Upper lobe of right lung (tissue), 1 donor: Measurements from ENCODE around the gene ACHE. TPM values are rescaled to one million over a fixed set of nuclear protein-coding genes. Genes with fewer than 3 reads are reported as not detected.

Source experiments
- ATAC-seq: fragments of 200-7000 bp; cut with Tn5 transposase; one replicate; pipeline ENCODE4 v1.9.1; 2020; ENCODE audit warnings: mild to moderate bottlenecking, moderate library complexity
- DNase-seq: peaks from one replicate; pipeline ENCODE4 v3.0.0-alpha.2; 2020
- H3K27ac ChIP-seq: fragments of 200-600 bp; one replicate; pipeline ENCODE4 v1.8.0; 2022
- H3K27me3 ChIP-seq: fragments of 200-600 bp; one replicate; pipeline ENCODE4 v1.8.0; 2022; ENCODE audit warnings: mild to moderate bottlenecking
- H3K36me3 ChIP-seq: fragments of 200-600 bp; one replicate; pipeline ENCODE4 v1.8.0; 2022
- H3K4me1 ChIP-seq: fragments of 200-600 bp; one replicate; pipeline ENCODE4 v1.8.0; 2022
- H3K4me3 ChIP-seq: fragments of 200-600 bp; one replicate; pipeline ENCODE4 v1.8.0; 2022; ENCODE audit warnings: mild to moderate bottlenecking
- H3K9me3 ChIP-seq: fragments of 200-600 bp; one replicate; pipeline ENCODE4 v1.8.0; 2022
- intact Hi-C: fragments of 100-400 bp; cut with DNase I; formaldehyde crosslinking; loops from one replicate; pipeline ENCODE4 v1.11.0; 2022
- total RNA-seq: library from RNA; stranded (reverse); fragmentation: NEBNext Ultra II Directional; extraction: Animal tissue kit (Norgen Biotek cat#: 25700); gene quantifications from one replicate; pipeline ENCODE4 v1.2.1, GENCODE V29; 2021
- TF ChIP-seq, protein P1 (sequence below): fragments of 200-600 bp; IDR thresholded peaks from one replicate; pipeline ENCODE4 v1.8.0; 2022; ENCODE audit warnings: antibody characterized with exemption
- donor health status: DM: no; HTN: yes; CAD: no; lungs with severe emphysema.

The ACHE gene
- total RNA-seq, 1 donor from 2014 or later: 2.9 TPM

DNA sequence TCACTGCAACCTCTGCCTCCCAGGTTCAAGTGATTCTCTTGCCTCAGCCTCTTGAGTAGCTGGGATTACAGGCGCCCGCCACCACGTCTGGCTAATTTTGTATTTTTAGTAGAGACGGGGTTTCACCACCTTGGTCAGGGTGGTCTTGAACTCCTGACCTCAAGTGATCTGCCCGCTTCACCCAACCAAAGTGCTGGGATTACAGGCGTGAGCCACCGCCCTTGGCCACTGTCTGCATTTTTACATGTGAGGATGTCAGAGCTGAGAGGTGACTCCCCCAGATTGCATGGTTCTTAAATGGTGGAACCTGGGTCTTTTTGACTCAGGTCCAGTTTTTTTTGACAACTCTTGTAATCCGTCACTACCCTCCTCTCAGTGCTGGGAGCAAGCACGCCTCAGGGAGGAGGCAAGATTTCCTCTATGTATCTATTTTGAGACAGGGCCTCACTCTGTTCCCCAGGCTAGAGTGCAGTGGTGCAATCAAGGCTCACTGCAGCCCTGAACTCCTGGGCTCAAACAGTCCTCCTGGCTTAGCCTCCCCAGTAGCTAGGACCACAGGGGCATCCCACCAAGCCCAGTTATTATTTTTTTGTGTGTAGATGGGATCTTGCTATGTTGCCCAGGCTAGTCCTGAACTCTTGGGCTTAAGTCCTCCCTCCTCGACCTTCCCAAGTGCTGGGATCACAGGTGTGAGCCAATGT lies 21.9 kb downstream of the ACHE start:
- Histone ChIP-seq H3K27ac (peak overlapping the region; percentile 90), H3K4me3 (peak overlapping the region; percentile 93), H3K9me3 (no peaks in the 10 kb centered on the region), H3K27me3 (no peaks in the 10 kb centered on the region), H3K36me3 (peaks cover 39% of the 10 kb centered on the region), H3K4me1 (peaks cover 38% of the 10 kb centered on the region)
- ATAC-seq (no peak), DNase-seq (no peak)
- TF ChIP-seq, protein P1, sequence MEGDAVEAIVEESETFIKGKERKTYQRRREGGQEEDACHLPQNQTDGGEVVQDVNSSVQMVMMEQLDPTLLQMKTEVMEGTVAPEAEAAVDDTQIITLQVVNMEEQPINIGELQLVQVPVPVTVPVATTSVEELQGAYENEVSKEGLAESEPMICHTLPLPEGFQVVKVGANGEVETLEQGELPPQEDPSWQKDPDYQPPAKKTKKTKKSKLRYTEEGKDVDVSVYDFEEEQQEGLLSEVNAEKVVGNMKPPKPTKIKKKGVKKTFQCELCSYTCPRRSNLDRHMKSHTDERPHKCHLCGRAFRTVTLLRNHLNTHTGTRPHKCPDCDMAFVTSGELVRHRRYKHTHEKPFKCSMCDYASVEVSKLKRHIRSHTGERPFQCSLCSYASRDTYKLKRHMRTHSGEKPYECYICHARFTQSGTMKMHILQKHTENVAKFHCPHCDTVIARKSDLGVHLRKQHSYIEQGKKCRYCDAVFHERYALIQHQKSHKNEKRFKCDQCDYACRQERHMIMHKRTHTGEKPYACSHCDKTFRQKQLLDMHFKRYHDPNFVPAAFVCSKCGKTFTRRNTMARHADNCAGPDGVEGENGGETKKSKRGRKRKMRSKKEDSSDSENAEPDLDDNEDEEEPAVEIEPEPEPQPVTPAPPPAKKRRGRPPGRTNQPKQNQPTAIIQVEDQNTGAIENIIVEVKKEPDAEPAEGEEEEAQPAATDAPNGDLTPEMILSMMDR: no peak
- intact Hi-C loops: no loop called here

DNA sequence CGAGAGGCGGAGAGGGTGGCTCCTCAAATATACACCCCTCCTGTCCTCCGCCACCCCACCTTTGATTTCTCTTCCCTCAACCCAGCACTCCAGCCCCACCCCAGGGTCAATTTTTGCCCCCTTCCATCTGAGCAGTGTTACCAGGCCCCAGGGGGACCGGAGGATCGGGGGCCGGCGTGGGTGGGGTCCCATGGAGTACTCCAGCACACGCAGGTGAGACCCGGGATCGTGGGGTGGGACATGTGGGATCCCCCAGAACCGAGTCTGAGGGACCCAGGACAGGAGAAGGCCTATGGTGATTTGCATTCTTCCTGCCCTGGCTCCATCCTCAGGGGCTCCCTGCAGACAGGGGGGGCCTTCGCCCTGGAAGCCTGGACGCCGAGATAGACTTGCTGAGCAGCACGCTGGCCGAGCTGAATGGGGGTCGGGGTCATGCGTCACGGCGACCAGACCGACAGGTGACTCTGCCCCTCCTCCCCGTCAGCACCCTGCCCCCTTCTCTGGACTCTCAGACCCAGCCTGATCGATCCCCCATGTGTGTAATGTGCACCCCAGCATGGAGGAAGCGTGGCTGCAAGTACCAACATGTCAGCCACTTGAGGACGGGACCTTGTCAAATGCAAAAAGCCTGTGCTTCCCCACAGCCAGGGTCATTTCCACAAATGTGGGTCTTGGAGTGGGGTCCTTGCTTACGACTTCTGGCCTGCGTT lies 27.8 kb downstream of the ACHE start:
- Histone ChIP-seq H3K27ac (peak overlapping the region; percentile 97), H3K4me1 (peaks cover 35% of the 10 kb centered on the region), H3K36me3 (peaks cover 19% of the 10 kb centered on the region), H3K4me3 (peak overlapping the region; percentile 88), H3K9me3 (no peaks in the 10 kb centered on the region), H3K27me3 (no peaks in the 10 kb centered on the region)
- ATAC-seq: peak; percentile 0
- TF ChIP-seq, protein P1: no peak
- intact Hi-C loops: no loop called here
- no peak for DNase-seq

DNA sequence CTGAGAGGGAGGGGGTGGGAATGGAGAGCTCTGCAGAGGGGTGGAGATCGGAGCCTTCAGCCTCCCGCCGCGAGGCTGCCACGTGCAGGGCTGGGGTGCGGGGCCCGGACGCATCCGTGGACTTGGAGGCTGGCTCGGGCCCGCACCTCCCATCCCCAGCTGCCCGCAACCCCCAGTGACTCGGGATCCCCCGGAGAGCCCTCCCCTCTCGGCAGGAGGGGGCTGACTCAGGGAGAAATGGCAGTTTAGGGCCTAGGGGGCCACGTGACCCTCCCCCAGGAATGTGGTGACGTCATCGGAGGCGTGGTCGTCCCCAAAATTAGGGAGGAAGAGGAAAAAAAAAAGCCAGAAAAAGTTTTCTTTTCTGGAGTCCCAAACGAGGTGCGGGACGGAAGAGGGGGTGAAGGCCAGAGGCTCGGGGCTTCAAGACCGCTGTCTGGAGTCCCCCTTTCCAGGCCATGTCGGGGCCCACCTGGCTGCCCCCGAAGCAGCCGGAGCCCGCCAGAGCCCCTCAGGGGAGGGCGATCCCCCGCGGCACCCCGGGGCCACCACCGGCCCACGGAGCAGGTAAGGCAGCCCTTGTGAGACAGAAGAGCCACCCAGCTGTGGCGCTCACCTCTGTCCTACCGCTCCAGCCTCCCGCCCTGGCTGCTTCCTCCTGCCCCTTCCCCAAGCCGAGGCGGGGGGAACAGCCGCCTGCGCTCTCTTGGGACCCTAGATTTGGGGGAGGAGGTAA lies 28.5 kb downstream of the ACHE start, which contains the start of gene TRIP6:
Gene TRIP6, plus strand, starts transcription at position 348 of the 736 bp plus-strand sequence. Its CDS starts 111 bp downstream, at position 459.
- intact Hi-C loops: no loop called here
- Histone ChIP-seq H3K9me3 (no peaks in the 10 kb centered on the region), H3K4me3 (peak within 1 kb of the TSS; percentile 88), H3K36me3 (peaks cover 20% of the 10 kb centered on the region), H3K27ac (peak within 1 kb of the TSS; percentile 97), H3K4me1 (peaks cover 35% of the 10 kb centered on the region), H3K27me3 (no peaks in the 10 kb centered on the region)
- TF ChIP-seq, protein P1: no peak
- peak; percentile 92 for DNase-seq
- ATAC-seq: peak; percentile 76

DNA sequence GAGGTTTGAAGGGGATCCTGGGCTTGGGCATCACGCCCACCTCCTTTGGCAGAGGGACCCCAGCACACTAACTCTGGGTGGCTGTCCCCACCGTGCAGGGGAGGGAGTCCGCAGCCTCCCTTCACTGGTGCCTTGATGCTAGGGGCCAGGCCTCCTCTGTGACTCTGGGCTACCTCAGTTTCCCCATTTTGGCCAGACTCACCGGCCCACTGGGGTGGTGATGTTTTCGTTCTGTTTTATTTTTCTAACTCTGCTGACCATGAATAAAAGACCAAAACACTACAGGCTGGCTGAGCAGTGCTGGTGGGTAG lies 29.0 kb downstream of the ACHE start:
- TF ChIP-seq, protein P1: no peak

DNA sequence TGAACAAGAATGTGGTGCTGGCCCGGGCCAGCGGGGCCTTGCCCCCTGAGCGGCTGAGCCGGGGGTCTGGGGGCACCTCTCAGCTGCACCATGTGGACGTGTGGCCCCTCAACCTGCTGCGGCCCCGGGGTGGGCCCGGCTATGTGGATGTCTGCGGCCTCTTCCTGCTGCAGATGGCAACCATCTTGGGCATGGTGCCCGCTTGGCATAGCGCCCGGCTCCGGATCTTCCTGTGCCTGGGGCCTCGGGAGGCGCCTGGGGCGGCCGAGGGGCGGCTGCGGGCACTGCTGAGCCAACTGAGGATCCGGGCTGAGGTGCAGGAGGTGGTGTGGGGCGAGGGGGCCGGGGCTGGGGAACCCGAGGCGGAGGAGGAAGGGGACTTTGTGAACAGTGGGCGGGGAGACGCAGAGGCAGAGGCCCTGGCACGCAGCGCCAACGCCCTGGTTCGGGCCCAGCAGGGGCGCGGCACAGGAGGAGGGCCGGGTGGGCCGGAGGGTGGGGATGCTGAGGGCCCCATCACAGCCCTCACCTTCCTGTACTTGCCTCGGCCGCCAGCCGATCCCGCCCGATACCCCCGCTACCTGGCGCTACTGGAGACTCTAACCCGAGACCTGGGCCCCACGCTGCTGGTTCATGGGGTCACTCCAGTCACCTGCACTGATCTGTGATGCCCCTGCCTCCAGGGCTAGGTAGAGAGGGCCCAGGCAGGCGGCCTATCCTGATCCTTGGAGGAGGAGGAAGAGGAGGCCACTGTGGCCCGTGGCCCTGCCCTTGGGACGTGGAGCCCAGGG lies 29.6 kb downstream of the ACHE start:
- peak; percentile 93 for DNase-seq
- Histone ChIP-seq H3K27ac (peak overlapping the region; percentile 97), H3K9me3 (no peaks in the 10 kb centered on the region), H3K4me1 (peaks cover 35% of the 10 kb centered on the region), H3K4me3 (peak overlapping the region; percentile 88), H3K27me3 (no peaks in the 10 kb centered on the region), H3K36me3 (peaks cover 18% of the 10 kb centered on the region)
- TF ChIP-seq, protein P1: no peak
- peak; percentile 71 for ATAC-seq
- intact Hi-C loops: no loop called here

More for the DNA sequence above, 29.0 kb downstream of the ACHE start:
- Histone ChIP-seq H3K4me1 (peaks cover 35% of the 10 kb centered on the region), H3K36me3 (peaks cover 18% of the 10 kb centered on the region), H3K27ac (peak overlapping the region; percentile 97), H3K27me3 (no peaks in the 10 kb centered on the region), H3K4me3 (peak overlapping the region; percentile 88), H3K9me3 (no peaks in the 10 kb centered on the region)
- DNase-seq (no peak), ATAC-seq (no peak)
- intact Hi-C loops: no loop called here
